ENCODE measurements around the gene APOF.

GRCh38 chr12:56337753-56338251 is 24.9 kb downstream of the APOF start:
- TF ChIP-seq CTCF (IDR thresholded peaks at IDR 0.05; ENCODE audit: control extremely low read depth in 1 of 3, insufficient read depth in 1 of 3, low read depth in 1 of 3, low read length in 3 of 3): no peak
- no peak for TF ChIP-seq EP300 (IDR thresholded peaks at IDR 0.05; ENCODE audit: borderline replicate concordance in 1 of 2, low read depth in 2 of 2, low read length in 2 of 2)
- no peak for TF ChIP-seq ZNF274 (IDR thresholded peaks at IDR 0.05; ENCODE audit: borderline replicate concordance, extremely low read depth, low read length)
- no peak for TF ChIP-seq MAFK (IDR thresholded peaks at IDR 0.05; ENCODE audit: low read depth, low read length)
- TF ChIP-seq CREB1 (IDR thresholded peaks at IDR 0.05): no peak
- no peak for TF ChIP-seq JUND (IDR thresholded peaks at IDR 0.05; ENCODE audit: low read length)
- no peak for TF ChIP-seq EZH2 (IDR thresholded peaks at IDR 0.05; ENCODE audit: low read depth, low read length, severe bottlenecking)
- no peak for TF ChIP-seq SIN3A (conservative IDR thresholded peaks at IDR 0.05 in 1 of 2, IDR thresholded peaks at IDR 0.05 in 1 of 2; ENCODE audit: low read depth in 1 of 2, low read length in 2 of 2)
- no peak for TF ChIP-seq SIRT6 (IDR thresholded peaks at IDR 0.05; ENCODE audit: low read length)
- no peak for TF ChIP-seq CEBPB (IDR thresholded peaks at IDR 0.05; ENCODE audit: low read depth, low read length)
- TF ChIP-seq MAX (IDR thresholded peaks at IDR 0.05): no peak
- TF ChIP-seq POLR2A (IDR thresholded peaks at IDR 0.05; ENCODE audit: control extremely low read depth in 1 of 2, low read depth in 2 of 2, low read length in 2 of 2): no peak
- TF ChIP-seq YY1 (IDR thresholded peaks at IDR 0.05; ENCODE audit: low read depth, low read length): no peak
- TF ChIP-seq RAD21 (IDR thresholded peaks at IDR 0.05 in 1 of 2, conservative IDR thresholded peaks at IDR 0.05 in 1 of 2; ENCODE audit: low read depth in 2 of 2, low read length in 2 of 2): no peak
